Measurements from ENCODE around the gene ELOVL2. TPM values are rescaled to one million over a fixed set of nuclear protein-coding genes. Genes with fewer than 3 reads are reported as not detected.
"Not testable (repeated sequence)": the region's sequence is repeated elsewhere in the genome, so short reads cannot be mapped to it uniquely, and the experiment has no call there.

Gene ELOVL2
- total RNA-seq, 1 donor from 2014 or later = not detected

- intact Hi-C loops (cut with micrococcal nuclease) = not testable (repeated sequence)
Measured at GRCh38 chr6:10984959-10985358, 59.1 kb downstream of the ELOVL2 start.

- intact Hi-C loops (cut with micrococcal nuclease) = no loop called here
Measured at GRCh38 chr6:10981409-10981808, 62.7 kb downstream of the ELOVL2 start.

GRCh38 chr6:10979603-10980002, 64.5 kb downstream of the ELOVL2 start:
- intact Hi-C loops (cut with micrococcal nuclease) = no loop called here

GRCh38 chr6:10977231-10977968, 66.7 kb downstream of the ELOVL2 start:
- intact Hi-C loops (cut with micrococcal nuclease) = no loop called here

GRCh38 chr6:10976571-10976970, 67.5 kb downstream of the ELOVL2 start:
- intact Hi-C loops (cut with micrococcal nuclease) = no loop called here

GRCh38 chr6:10972196-10972595, 71.9 kb downstream of the ELOVL2 start:
- intact Hi-C loops (cut with micrococcal nuclease) = no loop called here

- intact Hi-C loops (cut with micrococcal nuclease) = no loop called here
Measured at GRCh38 chr6:10970731-10971130, 73.4 kb downstream of the ELOVL2 start.

- intact Hi-C loops (cut with micrococcal nuclease) = no loop called here
Measured at GRCh38 chr6:10968776-10969175, 75.3 kb downstream of the ELOVL2 start.

- intact Hi-C loops (cut with micrococcal nuclease) = no loop called here
Measured at GRCh38 chr6:10964684-10965083, 79.4 kb downstream of the ELOVL2 start.

- intact Hi-C loops (cut with micrococcal nuclease) = no loop called here
Measured at GRCh38 chr6:10963113-10963512, 81.0 kb downstream of the ELOVL2 start.

GRCh38 chr6:10962673-10963072, 81.4 kb downstream of the ELOVL2 start:
- intact Hi-C loops (cut with micrococcal nuclease) = no loop called here

- intact Hi-C loops (cut with micrococcal nuclease) = no loop called here
Measured at GRCh38 chr6:10961837-10962236, 82.3 kb downstream of the ELOVL2 start.

- intact Hi-C loops (cut with micrococcal nuclease) = no loop called here
Measured at GRCh38 chr6:10960171-10960570, 83.9 kb downstream of the ELOVL2 start.

- intact Hi-C loops (cut with micrococcal nuclease) = loop anchor here (10.0 kb wide), 1 partner anchor 617 kb away; no protein-coding TSS in a partner anchor
Measured at GRCh38 chr6:10957414-10957886, 86.7 kb downstream of the ELOVL2 start.

GRCh38 chr6:10956776-10957175, 87.3 kb downstream of the ELOVL2 start:
- intact Hi-C loops (cut with micrococcal nuclease) = loop anchor here (10.0 kb wide), 1 partner anchor 618 kb away; no protein-coding TSS in a partner anchor

- intact Hi-C loops (cut with micrococcal nuclease) = loop anchor here (1.0 to 10.0 kb wide), 2 partner anchors 115 to 620 kb away; no protein-coding TSS in a partner anchor
Measured at GRCh38 chr6:10954590-10955010, 89.5 kb downstream of the ELOVL2 start.

GRCh38 chr6:10951675-10952282, 92.3 kb downstream of the ELOVL2 start:
- intact Hi-C loops (cut with micrococcal nuclease) = loop anchor here (2.0 to 10.0 kb wide), 2 partner anchors 545 to 623 kb away; no protein-coding TSS in a partner anchor

GRCh38 chr6:10949579-10950490, 94.3 kb downstream of the ELOVL2 start:
- intact Hi-C loops (cut with micrococcal nuclease) = loop anchor here (2.0 to 10.0 kb wide), 2 partner anchors 547 to 625 kb away; no protein-coding TSS in a partner anchor

- intact Hi-C loops (cut with micrococcal nuclease) = no loop called here
Measured at GRCh38 chr6:10947966-10948365, 96.1 kb downstream of the ELOVL2 start.

GRCh38 chr6:10945845-10946244, 98.3 kb downstream of the ELOVL2 start:
- intact Hi-C loops (cut with micrococcal nuclease) = no loop called here

GRCh38 chr6:10939840-10940239, 104.3 kb downstream of the ELOVL2 start:
- intact Hi-C loops (cut with micrococcal nuclease) = no loop called here

Data from T-helper 2 cell treated with Interferon-gamma antibody and Interleukin-4, amounts not matched to agents 100 ng/mL and 5 ng/mL, for 36 hours (primary cell).